ENCODE measurements around the gene PODN.

Gene PODN

GRCh38 chr1:53023546-53023945 is 38.5 kb upstream of the PODN start:
- Histone ChIP-seq H2AFZ (ENCODE audit: low read length) (no peak overlapping the region), H3F3A (ENCODE audit: insufficient read depth, low read length) (no peaks in the 10 kb centered on the region), H3K4me1 (ENCODE audit: low read length) (0 out of 2 replicates have a peak, but pooled peaks cover 5% of the 10 kb centered on the region), H3K27ac (ENCODE audit: low read length) (no peak overlapping the region), H3K9me2 (replicated peaks; ENCODE audit: insufficient read depth, low read length) (no peaks in the 10 kb centered on the region), H3K4me2 (ENCODE audit: low read depth, low read length) (no peak overlapping the region), H3K9ac (ENCODE audit: low read length) (no peak overlapping the region), H3K36me3 (replicated peaks; ENCODE audit: insufficient read depth, low read length) (no peaks in the 10 kb centered on the region), H4K20me1 (ENCODE audit: insufficient read depth, low read length) (no peaks in the 10 kb centered on the region), H3K9me3 (replicated peaks; ENCODE audit: insufficient read depth, low read length) (no peaks in the 10 kb centered on the region), H3K79me2 (ENCODE audit: low read length) (peaks cover 38% of the 10 kb centered on the region), H3K27me3 (replicated peaks; ENCODE audit: insufficient read depth, low read length) (no peaks in the 10 kb centered on the region), H3K4me3 (ENCODE audit: low read length) (no peak overlapping the region)
- TF ChIP-seq CTCF (IDR thresholded peaks at IDR 0.05; ENCODE audit: low read length) (no peak), EZH2phosphoT487 (IDR thresholded peaks at IDR 0.05; ENCODE audit: low read length) (no peak), EZH2 (optimal IDR thresholded peaks at IDR 0.05; ENCODE audit: low read depth, low read length) (no peak)
- DNase-seq, result no peak

- Histone ChIP-seq H3K36me3 (replicated peaks; ENCODE audit: insufficient read depth, low read length) (no peaks in the 10 kb centered on the region), H3K9ac (ENCODE audit: low read length) (no peak overlapping the region), H4K20me1 (ENCODE audit: insufficient read depth, low read length) (no peaks in the 10 kb centered on the region), H3K4me3 (ENCODE audit: low read length) (no peak overlapping the region), H3K9me2 (replicated peaks; ENCODE audit: insufficient read depth, low read length) (no peaks in the 10 kb centered on the region), H2AFZ (ENCODE audit: low read length) (no peak overlapping the region), H3K27ac (ENCODE audit: low read length) (no peak overlapping the region), H3K4me2 (ENCODE audit: low read depth, low read length) (no peak overlapping the region), H3K79me2 (ENCODE audit: low read length) (peaks cover 38% of the 10 kb centered on the region), H3K9me3 (replicated peaks; ENCODE audit: insufficient read depth, low read length) (no peaks in the 10 kb centered on the region), H3K27me3 (replicated peaks; ENCODE audit: insufficient read depth, low read length) (no peaks in the 10 kb centered on the region), H3K4me1 (ENCODE audit: low read length) (0 out of 2 replicates have a peak, but pooled peaks cover 5% of the 10 kb centered on the region), H3F3A (ENCODE audit: insufficient read depth, low read length) (no peaks in the 10 kb centered on the region)
- TF ChIP-seq EZH2 (optimal IDR thresholded peaks at IDR 0.05; ENCODE audit: low read depth, low read length) (no peak), EZH2phosphoT487 (IDR thresholded peaks at IDR 0.05; ENCODE audit: low read length) (no peak), CTCF (IDR thresholded peaks at IDR 0.05; ENCODE audit: low read length) (no peak)
- DNase-seq, result no peak
These were observed 37.9 kb upstream of the PODN start for GRCh38 chr1:53024117-53024516.

GRCh38 chr1:53025034-53025768 is 36.8 kb upstream of the PODN start:
- no peak overlapping the region for H2AFZ ChIP-seq (ENCODE audit: low read length)
- H3K9ac ChIP-seq (ENCODE audit: low read length), result no peak overlapping the region
- H3K4me1 ChIP-seq (ENCODE audit: low read length), result 0 out of 2 replicates have a peak, but pooled peaks cover 5% of the 10 kb centered on the region
- H3K36me3 ChIP-seq (replicated peaks; ENCODE audit: insufficient read depth, low read length), result no peaks in the 10 kb centered on the region
- DNase-seq, result no peak
- TF ChIP-seq EZH2 (optimal IDR thresholded peaks at IDR 0.05; ENCODE audit: low read depth, low read length), result no peak
- TF ChIP-seq EZH2phosphoT487 (IDR thresholded peaks at IDR 0.05; ENCODE audit: low read length), result no peak
- TF ChIP-seq CTCF (IDR thresholded peaks at IDR 0.05; ENCODE audit: low read length), result no peak
- H3K4me2 ChIP-seq (ENCODE audit: low read depth, low read length), result no peak overlapping the region
- no peaks in the 10 kb centered on the region for H3K9me2 ChIP-seq (replicated peaks; ENCODE audit: insufficient read depth, low read length)
- no peaks in the 10 kb centered on the region for H3K27me3 ChIP-seq (replicated peaks; ENCODE audit: insufficient read depth, low read length)
- H3K79me2 ChIP-seq (ENCODE audit: low read length), result peaks cover 32% of the 10 kb centered on the region
- H3F3A ChIP-seq (ENCODE audit: insufficient read depth, low read length), result no peaks in the 10 kb centered on the region
- H3K27ac ChIP-seq (ENCODE audit: low read length), result no peak overlapping the region
- H4K20me1 ChIP-seq (ENCODE audit: insufficient read depth, low read length), result no peaks in the 10 kb centered on the region
- H3K9me3 ChIP-seq (replicated peaks; ENCODE audit: insufficient read depth, low read length), result no peaks in the 10 kb centered on the region
- H3K4me3 ChIP-seq (ENCODE audit: low read length), result no peak overlapping the region
